Lower lobe of right lung (tissue), 2 donors: Measurements from ENCODE around the gene KPNA6. TPM values are rescaled to one million over a fixed set of nuclear protein-coding genes. Genes with fewer than 3 reads are reported as not detected.

Experiments
- ATAC-seq, 2 donors: fragments of 200-7000 bp; cut with Tn5 transposase; one replicate each; pipeline ENCODE4 v1.9.1; 2020 to 2022; ENCODE audit warnings: mild to moderate bottlenecking in 2 of 2, moderate library complexity in 2 of 2
- DNase-seq: peaks from one replicate; pipeline ENCODE4 v3.0.0-alpha.2; 2020
- H3K27ac ChIP-seq: fragments of 200-600 bp; one replicate; pipeline ENCODE4 v1.8.0; 2022
- H3K27me3 ChIP-seq: fragments of 200-600 bp; one replicate; pipeline ENCODE4 v1.8.0; 2022; ENCODE audit warnings: low read depth
- H3K36me3 ChIP-seq: fragments of 200-600 bp; one replicate; pipeline ENCODE4 v1.8.0; 2022; ENCODE audit warnings: mild to moderate bottlenecking
- H3K4me1 ChIP-seq: fragments of 200-600 bp; one replicate; pipeline ENCODE4 v1.8.0; 2022
- H3K4me3 ChIP-seq: fragments of 200-600 bp; one replicate; pipeline ENCODE4 v1.8.0; 2022; ENCODE audit warnings: mild to moderate bottlenecking
- H3K9me3 ChIP-seq: fragments of 200-600 bp; one replicate; pipeline ENCODE4 v1.8.0; 2022
- intact Hi-C: fragments of 100-400 bp; cut with DNase I; formaldehyde crosslinking; loops from one replicate; pipeline ENCODE4 v1.11.0; 2022
- total RNA-seq: library from RNA; stranded (reverse); fragmentation: NEBNext Ultra II Directional; extraction: Animal tissue kit (Norgen Biotek cat#: 25700); gene quantifications from one replicate; pipeline ENCODE4 v1.2.1, GENCODE V29; 2021
- TF ChIP-seq, protein P1 (sequence below): fragments of 200-600 bp; IDR thresholded peaks from one replicate; pipeline ENCODE4 v1.8.0; 2022; ENCODE audit warnings: antibody characterized with exemption, mild to moderate bottlenecking
- donor health status: DM: no; HTN: yes; CAD: no; lungs with severe emphysema.

Gene KPNA6
- total RNA-seq, 1 donor from 2014 or later: 57.1 TPM

DNA sequence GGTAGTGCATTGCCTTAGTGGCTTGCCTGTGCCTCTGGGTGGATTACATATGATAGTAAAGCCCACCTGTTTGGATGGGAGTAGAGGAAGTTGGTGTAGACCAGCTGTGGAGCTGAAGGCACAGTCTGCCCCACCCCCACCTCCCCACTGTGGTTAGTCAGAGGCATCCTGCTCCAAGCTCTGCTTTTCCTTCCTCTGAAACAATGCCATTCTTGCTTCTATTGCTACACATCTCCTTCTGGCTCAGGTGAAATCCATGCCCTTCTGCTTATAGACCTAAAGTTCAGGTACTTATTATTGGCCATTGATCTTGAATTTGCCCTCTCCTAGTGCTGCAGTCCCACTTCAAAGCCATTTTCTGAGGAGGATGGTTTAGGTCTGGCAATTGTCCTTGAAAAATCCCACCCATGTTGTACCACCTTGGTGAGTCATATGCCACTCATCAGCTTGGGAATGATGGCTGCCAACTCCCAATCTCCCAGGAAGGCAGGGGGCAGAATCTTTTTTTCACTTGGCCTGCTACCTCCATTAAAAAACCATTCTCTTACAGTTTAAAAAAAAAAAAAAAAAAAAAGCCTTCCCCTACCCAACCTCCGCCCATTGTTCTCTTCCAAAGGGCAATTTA lies 64.9 kb downstream of the KPNA6 start:
- Histone ChIP-seq H3K36me3 (peaks cover 55% of the 10 kb centered on the region), H3K9me3 (no peaks in the 10 kb centered on the region), H3K4me1 (no peaks in the 10 kb centered on the region), H3K27ac (no peak overlapping the region), H3K4me3 (no peak overlapping the region), H3K27me3 (no peaks in the 10 kb centered on the region)
- ATAC-seq (no peak), DNase-seq (no peak)
- intact Hi-C loops: no loop called here
- TF ChIP-seq, protein P1, sequence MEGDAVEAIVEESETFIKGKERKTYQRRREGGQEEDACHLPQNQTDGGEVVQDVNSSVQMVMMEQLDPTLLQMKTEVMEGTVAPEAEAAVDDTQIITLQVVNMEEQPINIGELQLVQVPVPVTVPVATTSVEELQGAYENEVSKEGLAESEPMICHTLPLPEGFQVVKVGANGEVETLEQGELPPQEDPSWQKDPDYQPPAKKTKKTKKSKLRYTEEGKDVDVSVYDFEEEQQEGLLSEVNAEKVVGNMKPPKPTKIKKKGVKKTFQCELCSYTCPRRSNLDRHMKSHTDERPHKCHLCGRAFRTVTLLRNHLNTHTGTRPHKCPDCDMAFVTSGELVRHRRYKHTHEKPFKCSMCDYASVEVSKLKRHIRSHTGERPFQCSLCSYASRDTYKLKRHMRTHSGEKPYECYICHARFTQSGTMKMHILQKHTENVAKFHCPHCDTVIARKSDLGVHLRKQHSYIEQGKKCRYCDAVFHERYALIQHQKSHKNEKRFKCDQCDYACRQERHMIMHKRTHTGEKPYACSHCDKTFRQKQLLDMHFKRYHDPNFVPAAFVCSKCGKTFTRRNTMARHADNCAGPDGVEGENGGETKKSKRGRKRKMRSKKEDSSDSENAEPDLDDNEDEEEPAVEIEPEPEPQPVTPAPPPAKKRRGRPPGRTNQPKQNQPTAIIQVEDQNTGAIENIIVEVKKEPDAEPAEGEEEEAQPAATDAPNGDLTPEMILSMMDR: no peak

DNA sequence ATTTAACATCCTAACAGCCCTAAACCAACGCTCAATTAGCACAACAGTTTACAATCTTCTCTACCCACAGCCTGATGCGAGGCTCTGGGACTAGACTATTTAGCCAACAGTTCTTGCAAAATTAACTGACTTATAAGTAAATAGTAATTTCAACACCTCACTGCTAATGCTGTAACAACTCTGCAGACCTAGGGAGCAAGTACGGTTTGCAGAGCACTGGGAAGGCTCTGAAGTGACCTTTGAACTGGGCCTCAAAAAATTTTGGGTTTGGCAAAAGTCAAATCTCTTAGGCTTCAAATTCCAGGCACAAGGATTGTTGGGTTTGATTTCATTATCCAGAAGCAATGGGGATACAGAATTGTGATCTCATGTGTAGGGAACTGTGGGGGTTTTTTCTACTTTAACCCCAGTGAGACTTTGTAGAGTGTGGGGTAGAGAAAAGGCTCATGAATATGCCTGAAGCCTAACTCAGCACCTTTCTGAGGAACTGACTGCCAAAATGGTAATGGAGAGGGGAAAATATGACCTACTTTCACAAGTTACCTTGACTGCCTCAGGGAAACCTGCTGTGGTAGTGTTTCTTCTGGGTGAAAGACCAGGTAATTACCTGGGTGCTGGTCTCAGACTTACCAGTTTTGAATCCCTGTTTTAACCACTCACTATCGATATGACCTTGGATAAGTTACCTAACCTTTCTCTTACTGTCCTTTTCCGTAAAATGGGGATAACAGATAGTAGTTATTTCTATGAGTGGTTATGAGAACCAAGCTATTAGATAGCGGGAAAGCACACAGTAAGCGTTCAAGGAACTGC lies 70.7 kb downstream of the KPNA6 start:
- TF ChIP-seq, protein P1: no peak
- peak overlapping the region; percentile 85 for H3K27ac ChIP-seq
- DNase-seq (no peak), ATAC-seq (no peak)
- H3K4me1 ChIP-seq: peaks cover 36% of the 10 kb centered on the region
- no peaks in the 10 kb centered on the region for H3K9me3 ChIP-seq
- intact Hi-C loops: no loop called here
- H3K4me3 ChIP-seq: peak overlapping the region; percentile 76
- no peaks in the 10 kb centered on the region for H3K27me3 ChIP-seq
- peaks cover 23% of the 10 kb centered on the region for H3K36me3 ChIP-seq

DNA sequence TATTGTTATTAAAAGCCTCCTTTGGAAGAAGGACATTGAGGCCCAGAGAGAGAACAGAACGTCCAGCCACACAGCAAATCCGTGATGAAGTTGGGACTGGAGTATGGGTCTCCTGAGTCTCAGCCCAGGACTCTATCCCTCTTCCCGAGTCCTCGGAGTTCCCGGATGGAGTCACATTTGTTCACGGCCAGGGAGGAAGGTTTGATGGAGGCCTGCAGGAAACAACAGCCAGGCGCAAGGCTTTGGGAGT lies 71.3 kb downstream of the KPNA6 start:
- peak; percentile 2 to 28 for ATAC-seq
- H3K27ac ChIP-seq: peak overlapping the region; percentile 85
- TF ChIP-seq, protein P1: no peak

DNA sequence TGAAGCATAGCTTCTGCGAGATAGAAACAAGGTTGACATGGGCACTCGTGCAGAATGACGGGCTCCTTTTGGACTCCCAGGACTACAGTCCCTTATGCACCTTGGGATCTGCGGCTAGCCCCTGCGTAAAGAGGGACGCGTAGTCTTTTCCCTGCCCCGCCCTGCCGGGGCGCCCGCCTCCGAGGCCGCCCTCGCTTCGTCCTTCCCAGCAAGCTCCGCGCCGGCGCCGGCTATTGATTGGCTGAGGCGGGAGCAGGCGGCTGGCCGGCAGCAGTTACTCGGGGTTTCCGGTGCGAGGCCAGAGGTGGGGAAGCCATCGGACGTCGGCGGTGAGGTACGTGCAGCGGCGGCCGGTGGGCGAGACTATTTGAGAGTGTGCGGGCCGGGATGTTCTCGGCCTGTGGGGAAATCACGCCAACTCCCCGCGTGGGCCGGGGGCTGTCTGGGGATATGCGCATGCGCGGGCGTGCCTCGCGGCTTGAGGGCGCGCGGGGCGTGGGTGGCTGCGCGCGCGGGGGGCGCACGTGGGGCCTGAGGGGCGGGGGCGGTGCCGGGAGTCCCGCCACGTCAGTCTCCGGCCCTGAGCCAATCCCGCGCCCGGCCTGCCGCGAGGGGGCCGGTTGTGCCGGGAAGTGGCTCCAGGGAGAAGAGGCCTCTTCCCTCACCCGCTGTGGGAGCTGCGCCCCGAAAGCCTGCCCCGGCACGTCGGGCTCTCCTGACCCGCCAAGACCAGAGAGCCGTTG lies 71.8 kb downstream of the KPNA6 start, which contains the start of gene TXLNA:
Gene TXLNA (plus strand): TSS at position 233 of the 743 bp plus-strand sequence. CDS start 671 bp downstream, outside the sequence.
- Histone ChIP-seq H3K36me3 (peaks cover 33% of the 10 kb centered on the region), H3K27ac (peak within 1 kb of the TSS; percentile 85), H3K27me3 (no peaks in the 10 kb centered on the region), H3K9me3 (no peaks in the 10 kb centered on the region), H3K4me1 (peaks cover 46% of the 10 kb centered on the region), H3K4me3 (peak within 1 kb of the TSS; percentile 76)
- peak; percentile 97 for DNase-seq
- TF ChIP-seq, protein P1: peak; percentile 15
- ATAC-seq: peak; percentile 97
- intact Hi-C loops: no loop called here

More for the DNA sequence above, 71.3 kb downstream of the KPNA6 start:
- no peak for DNase-seq
- intact Hi-C loops: no loop called here
- peak overlapping the region; percentile 76 for H3K4me3 ChIP-seq
- H3K36me3 ChIP-seq: peaks cover 28% of the 10 kb centered on the region
- no peaks in the 10 kb centered on the region for H3K27me3 ChIP-seq
- H3K9me3 ChIP-seq: no peaks in the 10 kb centered on the region
- H3K4me1 ChIP-seq: peaks cover 41% of the 10 kb centered on the region

DNA sequence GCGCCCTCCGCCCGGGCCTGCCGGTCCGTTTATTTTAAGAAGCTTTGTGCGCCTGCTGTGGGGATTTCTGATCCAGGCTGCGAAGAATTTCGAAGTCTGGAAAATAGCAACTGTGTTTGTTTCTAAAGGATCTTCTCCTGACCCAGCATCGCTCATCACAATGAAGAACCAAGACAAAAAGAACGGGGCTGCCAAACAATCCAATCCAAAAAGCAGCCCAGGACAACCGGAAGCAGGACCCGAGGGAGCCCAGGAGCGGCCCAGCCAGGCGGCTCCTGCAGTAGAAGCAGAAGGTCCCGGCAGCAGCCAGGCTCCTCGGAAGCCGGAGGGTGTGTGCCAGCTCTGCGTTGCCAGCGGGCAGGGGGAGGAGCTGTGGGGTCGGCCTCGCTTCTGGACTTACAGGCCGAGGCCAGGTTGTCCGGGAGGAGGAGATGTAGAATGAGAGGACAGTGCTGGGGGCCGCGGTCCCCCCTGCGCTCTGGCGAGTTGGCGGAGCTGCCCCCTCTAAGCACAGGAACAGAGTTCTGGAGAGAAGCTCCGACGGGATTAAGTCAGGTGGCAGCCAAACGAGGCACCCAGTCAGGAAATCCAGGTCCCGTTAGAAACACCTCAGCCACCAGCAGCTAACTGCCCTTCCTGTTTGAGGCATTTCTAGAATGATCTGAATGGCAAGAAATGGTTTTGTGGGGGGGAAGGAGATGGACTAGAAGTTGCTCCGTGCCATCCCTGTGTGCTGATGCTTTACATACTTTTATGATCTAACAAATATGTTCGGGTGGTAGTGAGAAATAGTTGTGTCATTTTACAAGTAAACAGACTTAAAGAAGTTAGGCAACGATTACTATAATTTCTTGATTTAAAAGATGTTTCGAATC lies 72.6 kb downstream of the KPNA6 start:
- intact Hi-C loops: no loop called here
- TF ChIP-seq, protein P1: no peak
- H3K27me3 ChIP-seq: no peaks in the 10 kb centered on the region
- H3K27ac ChIP-seq: peak overlapping the region; percentile 85
- peaks cover 50% of the 10 kb centered on the region for H3K4me1 ChIP-seq
- H3K36me3 ChIP-seq: peaks cover 41% of the 10 kb centered on the region
- peak; percentile 73 for DNase-seq
- H3K4me3 ChIP-seq: peak overlapping the region; percentile 76
- ATAC-seq: peak; percentile 60
- H3K9me3 ChIP-seq: no peaks in the 10 kb centered on the region
